Measurements from ENCODE around the gene TRIP11. TPM values are rescaled to one million over a fixed set of nuclear protein-coding genes. Genes with fewer than 3 reads are reported as not detected.

Gene TRIP11
- total and polyA plus RNA-seq, 2 experiments from 2014 or later: 39.2 to 44.7 TPM

DNA sequence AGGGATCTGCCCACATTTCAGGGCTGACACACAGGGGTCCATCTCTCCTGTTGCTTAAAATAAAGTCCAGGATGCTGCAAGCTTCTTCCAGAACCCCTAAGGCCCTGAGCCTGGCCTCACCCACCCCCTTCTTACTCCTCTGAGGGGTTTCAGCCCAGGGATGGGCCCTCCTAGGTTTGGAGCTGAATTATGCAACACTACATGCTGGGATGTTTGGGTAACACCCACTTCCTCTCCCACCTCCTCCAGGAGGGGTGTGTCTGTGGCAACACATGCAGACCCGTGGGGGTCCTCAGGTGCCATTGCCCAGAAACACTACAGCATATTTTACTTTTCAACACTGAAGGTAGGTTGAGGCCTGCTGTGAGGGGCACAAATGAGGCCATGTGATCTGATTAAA lies 97.7 kb downstream of the TRIP11 start:
- Histone ChIP-seq H3K27me3 (no peaks in the 10 kb centered on the region), H3K4me3 (no peak overlapping the region), H3K9me3 (ENCODE audit: low read depth) (no peaks in the 10 kb centered on the region), H3K36me3 (replicated peaks; ENCODE audit: insufficient read depth, low read depth) (no peaks in the 10 kb centered on the region), H3K79me2 (peaks cover 22% of the 10 kb centered on the region), H3K4me2 (no peak overlapping the region), H2AFZ (no peak overlapping the region), H4K20me1 (ENCODE audit: insufficient read depth, poor library complexity, severe bottlenecking) (no peaks in the 10 kb centered on the region), H3K9me2 (replicated peaks; ENCODE audit: insufficient read depth) (no peaks in the 10 kb centered on the region), H3K4me1 (ENCODE audit: insufficient read depth) (peaks cover 6% of the 10 kb centered on the region), H3K27ac (no peak overlapping the region)
- 53% methylated on average over 1 of the region's 1 CpG for WGBS (ENCODE audit: low lambda C conversion rate, missing lambda C conversion rate)
- TF ChIP-seq, protein P1, sequence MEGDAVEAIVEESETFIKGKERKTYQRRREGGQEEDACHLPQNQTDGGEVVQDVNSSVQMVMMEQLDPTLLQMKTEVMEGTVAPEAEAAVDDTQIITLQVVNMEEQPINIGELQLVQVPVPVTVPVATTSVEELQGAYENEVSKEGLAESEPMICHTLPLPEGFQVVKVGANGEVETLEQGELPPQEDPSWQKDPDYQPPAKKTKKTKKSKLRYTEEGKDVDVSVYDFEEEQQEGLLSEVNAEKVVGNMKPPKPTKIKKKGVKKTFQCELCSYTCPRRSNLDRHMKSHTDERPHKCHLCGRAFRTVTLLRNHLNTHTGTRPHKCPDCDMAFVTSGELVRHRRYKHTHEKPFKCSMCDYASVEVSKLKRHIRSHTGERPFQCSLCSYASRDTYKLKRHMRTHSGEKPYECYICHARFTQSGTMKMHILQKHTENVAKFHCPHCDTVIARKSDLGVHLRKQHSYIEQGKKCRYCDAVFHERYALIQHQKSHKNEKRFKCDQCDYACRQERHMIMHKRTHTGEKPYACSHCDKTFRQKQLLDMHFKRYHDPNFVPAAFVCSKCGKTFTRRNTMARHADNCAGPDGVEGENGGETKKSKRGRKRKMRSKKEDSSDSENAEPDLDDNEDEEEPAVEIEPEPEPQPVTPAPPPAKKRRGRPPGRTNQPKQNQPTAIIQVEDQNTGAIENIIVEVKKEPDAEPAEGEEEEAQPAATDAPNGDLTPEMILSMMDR (IDR thresholded peaks at IDR 0.05; ENCODE audit: poor library complexity): no peak
- TF ChIP-seq EZH2 (IDR thresholded peaks at IDR 0.05; ENCODE audit: borderline replicate concordance): no peak
- no peak for TF ChIP-seq EZH2phosphoT487 (IDR thresholded peaks at IDR 0.05; ENCODE audit: low read depth, severe bottlenecking, unreplicated experiment)
- DNase-seq (ENCODE audit: low spot score): no peak

DNA sequence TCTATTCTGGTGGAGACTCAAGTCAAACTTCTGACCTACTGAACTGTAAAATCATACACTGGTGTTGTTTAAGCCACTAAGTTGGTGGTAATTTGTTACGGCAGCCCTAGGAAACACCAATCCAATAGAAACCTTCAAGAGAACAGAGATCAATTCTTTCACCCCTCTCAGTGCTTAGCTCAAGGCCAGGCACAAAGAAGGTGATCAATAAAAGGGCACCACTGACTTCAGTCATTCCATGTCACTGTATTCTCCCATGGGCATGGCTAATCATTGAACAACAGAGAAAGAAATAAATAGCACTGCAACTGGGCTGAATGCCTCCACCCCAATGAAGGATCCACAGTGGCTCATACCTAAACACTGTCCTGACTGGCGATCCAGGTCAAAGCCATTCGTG lies 99.7 kb downstream of the TRIP11 start:
- no peak for DNase-seq (ENCODE audit: low spot score)
- no peak overlapping the region for H3K4me2 ChIP-seq
- H3K4me3 ChIP-seq: no peak overlapping the region
- no peaks in the 10 kb centered on the region for H3K27me3 ChIP-seq
- WGBS (ENCODE audit: low lambda C conversion rate, missing lambda C conversion rate): 78% methylated on average over 3 of the region's 3 CpGs
- no peaks in the 10 kb centered on the region for H3K9me2 ChIP-seq (replicated peaks; ENCODE audit: insufficient read depth)
- no peak overlapping the region for H2AFZ ChIP-seq
- TF ChIP-seq EZH2 (IDR thresholded peaks at IDR 0.05; ENCODE audit: borderline replicate concordance): no peak
- TF ChIP-seq, protein P1 (IDR thresholded peaks at IDR 0.05; ENCODE audit: poor library complexity): no peak
- TF ChIP-seq EZH2phosphoT487 (IDR thresholded peaks at IDR 0.05; ENCODE audit: low read depth, severe bottlenecking, unreplicated experiment): no peak
- H3K9me3 ChIP-seq (ENCODE audit: low read depth): no peaks in the 10 kb centered on the region
- H3K79me2 ChIP-seq: peaks cover 17% of the 10 kb centered on the region
- no peaks in the 10 kb centered on the region for H3K36me3 ChIP-seq (replicated peaks; ENCODE audit: insufficient read depth, low read depth)
- H4K20me1 ChIP-seq (ENCODE audit: insufficient read depth, poor library complexity, severe bottlenecking): no peaks in the 10 kb centered on the region
- no peak overlapping the region for H3K27ac ChIP-seq
- no peaks in the 10 kb centered on the region for H3K4me1 ChIP-seq (ENCODE audit: insufficient read depth)

DNA sequence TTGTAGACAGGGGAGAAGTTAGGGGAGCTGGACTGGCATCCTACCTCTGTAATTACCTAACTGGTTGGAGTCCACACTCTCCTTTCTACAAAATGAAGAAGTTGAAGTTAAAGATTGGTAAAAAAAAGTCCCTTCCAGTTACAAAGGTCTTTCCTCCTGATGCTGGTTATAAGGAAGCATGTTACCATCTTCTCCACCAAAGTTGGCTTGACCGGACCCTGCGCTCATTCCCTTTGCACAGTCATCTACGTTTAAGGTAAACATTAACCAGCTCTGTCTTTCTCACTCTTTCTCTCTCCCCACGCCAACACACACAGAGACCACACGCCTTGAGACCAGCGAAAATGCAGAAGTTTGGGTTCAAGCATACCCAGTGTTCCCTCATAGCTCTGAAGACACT lies 104.3 kb downstream of the TRIP11 start:
- no peaks in the 10 kb centered on the region for H3K9me3 ChIP-seq (ENCODE audit: low read depth)
- H3K4me1 ChIP-seq (ENCODE audit: insufficient read depth): no peaks in the 10 kb centered on the region
- no peak for DNase-seq (ENCODE audit: low spot score)
- no peaks in the 10 kb centered on the region for H4K20me1 ChIP-seq (ENCODE audit: insufficient read depth, poor library complexity, severe bottlenecking)
- H3K27me3 ChIP-seq: no peaks in the 10 kb centered on the region
- H3K9me2 ChIP-seq (replicated peaks; ENCODE audit: insufficient read depth): no peaks in the 10 kb centered on the region
- TF ChIP-seq EZH2phosphoT487 (IDR thresholded peaks at IDR 0.05; ENCODE audit: low read depth, severe bottlenecking, unreplicated experiment): no peak
- WGBS (ENCODE audit: low lambda C conversion rate, missing lambda C conversion rate): 72% methylated on average over 6 of the region's 6 CpGs
- no peaks in the 10 kb centered on the region for H3K36me3 ChIP-seq (replicated peaks; ENCODE audit: insufficient read depth, low read depth)
- peak overlapping the region; percentile 21 for H3K27ac ChIP-seq
- H3K4me2 ChIP-seq: peak overlapping the region; percentile 29
- no peak overlapping the region for H3K4me3 ChIP-seq
- H3K79me2 ChIP-seq: no peaks in the 10 kb centered on the region
- no peak overlapping the region for H2AFZ ChIP-seq

DNA sequence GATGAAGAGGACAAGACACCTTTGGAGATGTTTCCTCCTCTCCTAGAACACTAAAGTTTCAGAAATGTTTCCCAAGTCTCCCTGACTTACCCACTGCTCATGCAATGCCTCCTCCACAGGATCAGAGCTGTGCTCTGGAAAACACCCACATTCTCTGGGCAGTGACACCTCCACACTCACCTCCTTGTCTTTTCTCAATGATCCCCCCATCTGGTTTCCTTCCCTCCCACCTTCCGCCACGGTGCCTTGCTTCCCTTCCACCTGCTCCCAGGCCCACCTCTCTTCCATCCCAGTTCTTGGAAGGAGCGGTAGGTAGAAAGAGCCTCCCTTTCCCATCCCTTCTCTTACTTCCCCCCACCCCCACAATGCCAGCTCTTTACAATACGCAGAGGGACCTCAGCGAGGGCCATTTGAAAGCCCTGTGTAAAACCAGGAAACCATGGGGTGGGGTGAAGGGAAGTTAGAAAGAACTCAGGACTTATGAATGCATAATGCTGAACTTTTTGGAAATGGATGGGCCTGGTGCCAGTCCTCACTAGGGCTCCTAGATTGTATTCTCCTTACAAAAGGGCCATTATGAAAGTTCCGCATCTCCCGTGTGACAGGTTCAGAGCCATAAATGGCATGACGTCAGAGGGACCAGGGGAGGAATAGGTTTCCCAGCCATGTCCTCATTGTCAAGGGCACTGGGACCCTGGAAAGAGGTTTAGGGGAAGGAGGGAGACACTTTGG lies 105.1 kb downstream of the TRIP11 start:
- Histone ChIP-seq H3K9me3 (ENCODE audit: low read depth) (no peaks in the 10 kb centered on the region), H3K36me3 (replicated peaks; ENCODE audit: insufficient read depth, low read depth) (no peaks in the 10 kb centered on the region), H2AFZ (no peak overlapping the region), H3K9me2 (replicated peaks; ENCODE audit: insufficient read depth) (no peaks in the 10 kb centered on the region), H3K4me2 (no peak overlapping the region), H3K27me3 (no peaks in the 10 kb centered on the region), H3K4me1 (ENCODE audit: insufficient read depth) (no peaks in the 10 kb centered on the region), H3K4me3 (no peak overlapping the region), H3K27ac (no peak overlapping the region), H3K79me2 (no peaks in the 10 kb centered on the region), H4K20me1 (ENCODE audit: insufficient read depth, poor library complexity, severe bottlenecking) (no peaks in the 10 kb centered on the region)
- WGBS (ENCODE audit: low lambda C conversion rate, missing lambda C conversion rate): 88% methylated on average over 7 of the region's 8 CpGs
- TF ChIP-seq EZH2phosphoT487 (IDR thresholded peaks at IDR 0.05; ENCODE audit: low read depth, severe bottlenecking, unreplicated experiment): no peak
- TF ChIP-seq EZH2 (IDR thresholded peaks at IDR 0.05; ENCODE audit: borderline replicate concordance): no peak
- TF ChIP-seq, protein P1 (IDR thresholded peaks at IDR 0.05; ENCODE audit: poor library complexity): no peak
- no peak for DNase-seq (ENCODE audit: low spot score)

Data from hepatocyte (in vitro differentiated cells).